ENCODE measurements around the gene GPATCH2.

- TF ChIP-seq EZH2 (IDR thresholded peaks at IDR 0.05; ENCODE audit: borderline replicate concordance, low read length) (no peak), CTCF (IDR thresholded peaks at IDR 0.05; ENCODE audit: low read length) (no peak)
Measured at GRCh38 chr1:217521317-217521716, 109.6 kb downstream of the GPATCH2 start.
